GM12874 (cell line): ENCODE data around the gene SMG1.

Experiments
- CTCF ChIP-seq: IDR thresholded peaks from 2 replicates; pipeline ENCODE4 v1.5.1; 2011; ENCODE audit warnings: low read depth, mild to moderate bottlenecking, control low read depth, low read length, moderate library complexity; ENCODE audit not compliant: insufficient read depth

SMG1 gene

GRCh38 chr16:18836702-18837101, 89.5 kb downstream of the SMG1 start:
- TF ChIP-seq CTCF: no peak

GRCh38 chr16:18834864-18835263, 91.3 kb downstream of the SMG1 start:
- TF ChIP-seq CTCF: no peak

- no peak for TF ChIP-seq CTCF
Observed at GRCh38 chr16:18833707-18834505, 92.3 kb downstream of the SMG1 start.

- no peak for TF ChIP-seq CTCF
Observed at GRCh38 chr16:18832613-18833012, 93.6 kb downstream of the SMG1 start.

GRCh38 chr16:18832006-18832405, 94.2 kb downstream of the SMG1 start:
- TF ChIP-seq CTCF: no peak

- no peak for TF ChIP-seq CTCF
Observed at GRCh38 chr16:18829251-18829650, 97.0 kb downstream of the SMG1 start.

- no peak for TF ChIP-seq CTCF
Observed at GRCh38 chr16:18827890-18828289, 98.3 kb downstream of the SMG1 start.
